GM12878 (cell line): Measurements from ENCODE around the gene ACADVL. TPM values are rescaled to one million over a fixed set of nuclear protein-coding genes. Genes with fewer than 3 reads are reported as not detected.
A peak's percentile ranks its signal among the peaks of the same experiment; 100 is the strongest.

Experiments used
- BHLHE40 ChIP-seq, 2 experiments: fragments of 450-650 bp in 1 of 2; IDR thresholded peaks; 2 replicates each; pipeline ENCODE4 v1.6.1; 2011 to 2017; ENCODE audit warnings: low read depth in 2 of 2, borderline replicate concordance in 1 of 2, improper control_type of control experiment in 1 of 2, low read length in 1 of 2, mild to moderate bottlenecking in 1 of 2
- CBX3 ChIP-seq: fragments of 200-600 bp; sonication (generic); IDR thresholded peaks from 2 replicates; pipeline ENCODE4 v1.6.1; 2016; ENCODE audit warnings: low read depth, borderline replicate concordance
- CHD1 ChIP-seq: IDR thresholded peaks from 2 replicates; pipeline ENCODE4 v1.6.1; 2012; ENCODE audit warnings: low read depth, low read length, improper control_type of control experiment
- EGR1 ChIP-seq, 2 experiments: IDR thresholded peaks; 1 replicate in 1 of 2; 2 replicates in 1 of 2; pipeline ENCODE4 v1.6.1; 2011 to 2012; ENCODE audit warnings: low read depth in 2 of 2, low read length in 2 of 2, borderline replicate concordance in 1 of 2, mild to moderate bottlenecking in 1 of 2, moderate library complexity in 1 of 2
- KLF5 ChIP-seq: fragments of 450-650 bp; IDR thresholded peaks from 2 replicates; pipeline ENCODE4 v1.6.1; 2014; ENCODE audit warnings: mild to moderate bottlenecking; ENCODE audit not compliant: partially characterized antibody
- RAD51 ChIP-seq: fragments of 450-650 bp; IDR thresholded peaks from 2 replicates; pipeline ENCODE4 v1.6.1; 2016; ENCODE audit warnings: moderate library complexity, mild to moderate bottlenecking, inconsistent platforms
- SMAD1 ChIP-seq: fragments of 450-650 bp; IDR thresholded peaks from 2 replicates; pipeline ENCODE4 v1.6.1; 2018; ENCODE audit warnings: mild to moderate bottlenecking, low read depth; ENCODE audit not compliant: partially characterized antibody
- polyA plus RNA-seq, 11 experiments: library from polyadenylated mRNA; depleted of rRNA in 4 of 11; unstranded in 6 of 11; stranded (reverse) in 5 of 11; fragments of >200 nt; fragmentation: Nextera tagmentation in 4 of 11; fragmentation: Illumina TruSeq in 1 of 11; extraction: Ambion mirVana in 4 of 11; extraction: Trizol in 1 of 11; gene quantifications; 1 replicate in 1 of 11; 2 replicates in 10 of 11; pipeline versions ENCODE4 v1.2.1 to v1.2.3, GENCODE V29; 2011 to 2016; ENCODE audit warnings: inconsistent platforms in 2 of 11, missing spikeins in 2 of 11, low read depth in 1 of 11
- total RNA-seq, 4 experiments: library from RNA; depleted of rRNA in 3 of 4; stranded (reverse); fragments of >200 nt in 3 of 4; fragmentation: Illumina TruSeq in 1 of 4; extraction: Trizol in 1 of 4; gene quantifications; 2 replicates each; pipeline versions ENCODE4 v1.2.1 to v1.2.3, GENCODE V29; 2013 to 2021
- TF ChIP-seq, protein P1 (sequence below): fragments of 450-650 bp; formaldehyde crosslinking; IDR thresholded peaks from 2 replicates; pipeline ENCODE4 v1.4.0; 2020; ENCODE audit warnings: mild to moderate bottlenecking, moderate library complexity

ACADVL gene
- total and polyA plus RNA-seq, 10 of the 15 experiments (the other 5 are each of a cell fraction or from before 2014, with no cell fraction given), result 25.4 to 232 (median 180) TPM

DNA sequence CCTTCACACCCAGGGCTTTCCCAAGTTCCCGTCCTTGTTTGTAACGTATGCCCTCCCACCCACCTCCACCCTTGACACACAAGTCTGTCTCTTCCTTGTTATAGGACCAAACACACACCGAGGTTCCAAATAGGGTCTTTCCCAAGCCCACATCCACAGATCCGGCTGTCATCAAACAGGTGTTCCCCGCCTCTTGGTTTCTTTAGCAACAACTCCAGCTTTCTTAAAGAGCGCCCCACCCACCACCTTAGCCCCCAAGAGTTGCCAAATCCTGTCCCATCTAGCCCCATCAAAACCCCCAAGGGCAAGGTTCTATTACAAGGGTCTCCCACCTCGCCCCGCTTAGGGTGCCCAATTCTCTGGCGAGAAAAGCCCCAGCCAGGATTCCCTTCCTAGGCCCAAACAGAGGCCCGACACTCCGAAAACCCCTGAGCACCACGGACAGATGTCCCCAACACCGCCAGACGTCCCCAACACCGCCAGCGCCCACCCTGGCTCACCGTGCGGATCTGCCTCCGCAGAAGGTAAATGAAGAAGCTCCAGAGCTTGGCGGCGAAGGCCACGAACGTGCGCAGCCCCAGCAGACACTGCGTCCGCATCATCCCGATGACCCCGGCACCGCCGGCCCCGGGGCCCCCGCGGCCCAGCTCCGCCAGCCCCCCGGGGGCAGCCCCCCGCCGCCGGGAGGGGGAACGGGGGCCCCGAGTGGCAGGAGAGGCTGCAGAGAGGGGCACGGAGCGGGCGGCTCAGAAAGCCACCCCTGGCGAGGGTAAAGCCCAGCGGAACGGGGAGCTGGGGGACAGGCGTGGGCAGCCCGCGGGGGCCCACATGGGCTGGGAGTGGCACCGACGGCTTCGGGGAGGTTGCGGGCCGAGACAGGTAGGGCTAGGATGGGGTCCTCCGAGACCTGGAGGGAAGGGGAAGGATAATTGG, 31.2 kb downstream of the ACADVL start (continued):
- TF ChIP-seq, protein P1, sequence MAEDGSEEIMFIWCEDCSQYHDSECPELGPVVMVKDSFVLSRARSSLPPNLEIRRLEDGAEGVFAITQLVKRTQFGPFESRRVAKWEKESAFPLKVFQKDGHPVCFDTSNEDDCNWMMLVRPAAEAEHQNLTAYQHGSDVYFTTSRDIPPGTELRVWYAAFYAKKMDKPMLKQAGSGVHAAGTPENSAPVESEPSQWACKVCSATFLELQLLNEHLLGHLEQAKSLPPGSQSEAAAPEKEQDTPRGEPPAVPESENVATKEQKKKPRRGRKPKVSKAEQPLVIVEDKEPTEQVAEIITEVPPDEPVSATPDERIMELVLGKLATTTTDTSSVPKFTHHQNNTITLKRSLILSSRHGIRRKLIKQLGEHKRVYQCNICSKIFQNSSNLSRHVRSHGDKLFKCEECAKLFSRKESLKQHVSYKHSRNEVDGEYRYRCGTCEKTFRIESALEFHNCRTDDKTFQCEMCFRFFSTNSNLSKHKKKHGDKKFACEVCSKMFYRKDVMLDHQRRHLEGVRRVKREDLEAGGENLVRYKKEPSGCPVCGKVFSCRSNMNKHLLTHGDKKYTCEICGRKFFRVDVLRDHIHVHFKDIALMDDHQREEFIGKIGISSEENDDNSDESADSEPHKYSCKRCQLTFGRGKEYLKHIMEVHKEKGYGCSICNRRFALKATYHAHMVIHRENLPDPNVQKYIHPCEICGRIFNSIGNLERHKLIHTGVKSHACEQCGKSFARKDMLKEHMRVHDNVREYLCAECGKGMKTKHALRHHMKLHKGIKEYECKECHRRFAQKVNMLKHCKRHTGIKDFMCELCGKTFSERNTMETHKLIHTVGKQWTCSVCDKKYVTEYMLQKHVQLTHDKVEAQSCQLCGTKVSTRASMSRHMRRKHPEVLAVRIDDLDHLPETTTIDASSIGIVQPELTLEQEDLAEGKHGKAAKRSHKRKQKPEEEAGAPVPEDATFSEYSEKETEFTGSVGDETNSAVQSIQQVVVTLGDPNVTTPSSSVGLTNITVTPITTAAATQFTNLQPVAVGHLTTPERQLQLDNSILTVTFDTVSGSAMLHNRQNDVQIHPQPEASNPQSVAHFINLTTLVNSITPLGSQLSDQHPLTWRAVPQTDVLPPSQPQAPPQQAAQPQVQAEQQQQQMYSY (CRISPR knock-in tag), result no peak
- no peak for TF ChIP-seq KLF5
- no peak for TF ChIP-seq CHD1
- no peak for TF ChIP-seq CBX3
- TF ChIP-seq BHLHE40 (IDR thresholded peaks at IDR 0.05; ENCODE audit: borderline replicate concordance in 1 of 2, low read depth in 2 of 2, low read length in 1 of 2), result peak in 1 of 2 experiments; percentile 21; a peak in 1 of 4 replicates
- 0 out of 3 replicates have a peak, but pooled peaks of 1 of the 2 experiments have one; percentile 3 for TF ChIP-seq EGR1 (IDR thresholded peaks at IDR 0.05; ENCODE audit: borderline replicate concordance in 1 of 2, low read depth in 2 of 2, low read length in 2 of 2)
- no peak for TF ChIP-seq SMAD1
- no peak for TF ChIP-seq RAD51
- TF ChIP-seq, all 136 proteins: peak for 10
